Activated CD4-positive, alpha-beta T cell treated with anti-CD3 and anti-CD28 coated beads for 24 hours (primary cell): ENCODE data around the gene TUBB8.
A peak's percentile ranks its signal among the peaks of the same experiment; 100 is the strongest.
"Not testable (repeated sequence)": the region's sequence is repeated elsewhere in the genome, so short reads cannot be mapped to it uniquely, and the experiment has no call there.

Experiments
- DNase-seq, 2 donors: peaks; one replicate each; pipeline ENCODE4 v3.0.0-alpha.2; 2020; ENCODE audit warnings: low read depth in 2 of 2

Gene TUBB8

GRCh38 chr10:47864-48263, 1.2 kb downstream of the TUBB8 start:
- DNase-seq: not testable (repeated sequence)

- not testable (repeated sequence) for DNase-seq
Measured at GRCh38 chr10:13315-13635, 35.8 kb downstream of the TUBB8 start.

DNA sequence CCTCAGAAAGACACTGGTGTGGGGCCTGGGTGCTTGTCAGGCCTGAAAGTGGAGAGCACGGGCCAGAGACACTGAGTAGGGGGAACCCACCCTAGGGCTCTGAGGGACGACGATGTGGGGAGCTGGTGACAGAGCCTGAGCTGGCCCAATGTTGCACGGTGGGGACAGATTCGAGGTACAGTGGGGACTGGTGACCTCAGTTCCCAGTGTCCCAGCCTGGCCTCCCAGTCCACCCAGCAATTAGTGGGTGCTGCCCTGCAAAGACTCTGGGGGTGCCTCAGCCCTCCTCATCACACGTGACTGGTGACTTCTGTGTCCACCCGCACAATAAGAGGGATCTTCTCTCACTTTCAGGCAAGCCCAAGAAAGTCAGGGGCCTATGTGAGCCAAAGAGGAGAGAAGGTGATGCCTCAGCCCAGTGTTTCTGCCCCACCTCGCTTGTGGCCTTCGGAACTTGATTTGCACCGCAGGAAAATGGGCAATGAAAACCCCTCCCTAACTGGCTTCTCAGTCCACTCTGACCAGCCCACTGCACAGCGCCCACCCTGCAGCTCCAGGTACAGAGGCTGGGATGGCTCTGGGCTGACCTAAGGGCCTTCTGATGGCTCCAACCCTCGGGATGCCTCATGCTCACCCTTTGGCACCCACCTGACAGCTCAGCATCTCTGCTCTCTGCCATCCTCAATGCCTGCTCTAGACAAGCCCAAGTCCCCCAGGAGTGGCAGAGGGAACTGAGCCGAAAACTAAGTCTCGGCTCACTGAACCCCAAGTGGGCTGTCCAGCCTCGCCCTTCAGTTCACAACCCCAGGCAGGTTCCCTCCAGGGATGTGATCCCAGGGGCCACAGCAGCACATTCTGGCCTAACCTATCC, 36.4 kb downstream of the TUBB8 start:
- not testable (repeated sequence) for DNase-seq

DNA sequence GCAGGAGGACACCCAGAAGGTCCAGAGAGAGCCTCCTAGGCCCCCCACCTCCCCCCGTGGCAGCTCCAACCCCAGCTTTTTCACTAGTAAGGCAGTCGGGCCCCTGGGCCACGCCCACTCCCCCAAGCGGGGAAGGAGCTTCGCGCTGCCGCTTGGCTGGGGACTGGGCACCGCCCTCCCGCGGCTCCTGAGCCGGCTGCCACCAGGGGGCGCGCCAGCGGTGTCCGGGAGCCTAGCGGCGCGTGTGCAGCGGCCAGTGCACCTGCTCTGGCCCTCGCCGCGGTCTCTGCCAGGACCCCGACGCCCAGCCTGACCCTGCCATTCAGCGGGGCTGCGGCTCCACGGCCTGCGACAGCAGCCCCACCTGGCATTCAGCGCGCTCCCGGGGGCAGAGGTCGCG, 37.8 kb downstream of the TUBB8 start:
- DNase-seq: peak in 1 of 2 donors; percentile 4

GRCh38 chr10:10261-10971, 38.7 kb downstream of the TUBB8 start:
- peak in 1 of 2 donors; percentile 19 for DNase-seq
